ENCODE data around the gene PRLR. TPM values are rescaled to one million over a fixed set of nuclear protein-coding genes. Genes with fewer than 3 reads are reported as not detected.

PRLR gene
- total RNA-seq, 1 donor from 2014 or later, result 0.21 TPM

DNA sequence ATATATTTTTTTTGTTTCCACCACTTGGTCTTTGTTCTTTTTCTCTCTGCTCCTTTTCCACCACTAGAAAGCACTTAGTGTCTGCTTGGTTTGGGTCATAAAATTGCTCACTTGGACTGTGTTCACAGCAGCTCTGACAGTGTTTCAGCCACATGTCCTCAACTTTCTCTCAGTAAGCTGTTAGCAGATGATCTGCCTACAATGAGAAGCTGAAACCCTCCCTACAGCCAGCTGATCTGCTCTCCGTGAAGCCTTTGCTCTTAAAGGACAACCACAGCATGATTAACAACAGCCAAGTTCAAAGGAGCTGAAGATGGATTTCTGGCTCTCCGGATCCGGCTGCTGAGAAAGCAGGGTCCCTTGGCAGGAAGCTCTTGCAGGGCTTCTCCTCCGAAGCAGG, 31.6 kb downstream of the PRLR start:
- peaks cover 4% of the 10 kb centered on the region for H3K27me3 Mint-ChIP-seq (ENCODE audit: unreplicated experiment)
- TF ChIP-seq, protein P1, sequence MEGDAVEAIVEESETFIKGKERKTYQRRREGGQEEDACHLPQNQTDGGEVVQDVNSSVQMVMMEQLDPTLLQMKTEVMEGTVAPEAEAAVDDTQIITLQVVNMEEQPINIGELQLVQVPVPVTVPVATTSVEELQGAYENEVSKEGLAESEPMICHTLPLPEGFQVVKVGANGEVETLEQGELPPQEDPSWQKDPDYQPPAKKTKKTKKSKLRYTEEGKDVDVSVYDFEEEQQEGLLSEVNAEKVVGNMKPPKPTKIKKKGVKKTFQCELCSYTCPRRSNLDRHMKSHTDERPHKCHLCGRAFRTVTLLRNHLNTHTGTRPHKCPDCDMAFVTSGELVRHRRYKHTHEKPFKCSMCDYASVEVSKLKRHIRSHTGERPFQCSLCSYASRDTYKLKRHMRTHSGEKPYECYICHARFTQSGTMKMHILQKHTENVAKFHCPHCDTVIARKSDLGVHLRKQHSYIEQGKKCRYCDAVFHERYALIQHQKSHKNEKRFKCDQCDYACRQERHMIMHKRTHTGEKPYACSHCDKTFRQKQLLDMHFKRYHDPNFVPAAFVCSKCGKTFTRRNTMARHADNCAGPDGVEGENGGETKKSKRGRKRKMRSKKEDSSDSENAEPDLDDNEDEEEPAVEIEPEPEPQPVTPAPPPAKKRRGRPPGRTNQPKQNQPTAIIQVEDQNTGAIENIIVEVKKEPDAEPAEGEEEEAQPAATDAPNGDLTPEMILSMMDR (IDR thresholded peaks at IDR 0.05; ENCODE audit: unreplicated experiment), result no peak
- H3K27ac Mint-ChIP-seq (ENCODE audit: unreplicated experiment), result no peak overlapping the region
- peak; percentile 12 for DNase-seq (ENCODE audit: low spot score)
- H3K4me1 Mint-ChIP-seq (ENCODE audit: unreplicated experiment), result peaks cover 14% of the 10 kb centered on the region
- H3K9me3 Mint-ChIP-seq (ENCODE audit: unreplicated experiment), result no peaks in the 10 kb centered on the region
- no peaks in the 10 kb centered on the region for H3K36me3 Mint-ChIP-seq (ENCODE audit: low read depth, unreplicated experiment)
- no peak overlapping the region for H3K4me3 Mint-ChIP-seq (ENCODE audit: unreplicated experiment)

DNA sequence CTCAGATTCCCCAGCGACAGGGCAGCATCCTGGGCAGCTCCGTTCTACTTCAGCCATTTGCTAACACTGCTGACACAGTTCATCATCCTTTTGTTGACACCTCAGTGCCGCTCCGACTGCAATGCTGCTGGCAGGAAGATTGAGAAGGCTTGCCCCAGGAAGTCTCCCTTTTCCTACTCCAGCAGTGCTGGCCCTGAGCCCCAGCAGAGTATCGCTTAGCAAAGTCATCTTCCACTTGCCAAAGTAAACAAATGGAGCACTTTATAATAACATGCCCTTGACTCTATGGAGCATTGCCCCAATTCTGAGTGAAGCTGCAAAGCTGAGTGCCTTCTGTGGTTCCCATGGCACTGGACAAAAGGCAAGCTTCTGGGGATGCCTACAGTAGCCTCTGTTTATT, 32.2 kb downstream of the PRLR start:
- TF ChIP-seq, protein P1 (IDR thresholded peaks at IDR 0.05; ENCODE audit: unreplicated experiment), result no peak
- no peak for DNase-seq (ENCODE audit: low spot score)
- H3K4me3 Mint-ChIP-seq (ENCODE audit: unreplicated experiment), result no peak overlapping the region

DNA sequence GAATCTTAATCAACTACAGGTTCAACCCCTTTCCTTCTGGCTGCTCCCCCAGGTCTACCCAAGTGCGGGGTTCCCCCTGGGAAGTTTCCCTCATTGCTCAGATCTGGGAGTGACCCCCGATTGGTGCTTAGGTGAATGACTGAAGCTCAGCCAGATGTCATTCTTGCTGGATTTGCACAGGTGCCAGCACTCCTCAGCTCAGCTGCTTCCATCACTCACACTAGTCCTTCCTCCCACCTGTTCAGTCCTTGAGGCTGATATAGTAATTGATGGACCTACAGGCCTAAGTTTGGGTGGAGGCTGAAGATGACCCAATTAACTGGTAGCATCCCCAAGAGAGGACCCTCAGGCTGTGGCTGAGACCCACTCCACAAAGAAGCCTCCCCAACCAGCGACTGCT, 32.9 kb downstream of the PRLR start:
- TF ChIP-seq, protein P1 (IDR thresholded peaks at IDR 0.05; ENCODE audit: unreplicated experiment), result no peak
- H3K27me3 Mint-ChIP-seq (ENCODE audit: unreplicated experiment), result peaks cover 4% of the 10 kb centered on the region
- DNase-seq (ENCODE audit: low spot score), result no peak
- no peak overlapping the region for H3K4me3 Mint-ChIP-seq (ENCODE audit: unreplicated experiment)
- peaks cover 14% of the 10 kb centered on the region for H3K4me1 Mint-ChIP-seq (ENCODE audit: unreplicated experiment)
- no peak overlapping the region for H3K27ac Mint-ChIP-seq (ENCODE audit: unreplicated experiment)
- H3K9me3 Mint-ChIP-seq (ENCODE audit: unreplicated experiment), result no peaks in the 10 kb centered on the region
- no peaks in the 10 kb centered on the region for H3K36me3 Mint-ChIP-seq (ENCODE audit: low read depth, unreplicated experiment)

More for the DNA sequence above, 32.2 kb downstream of the PRLR start:
- H3K36me3 Mint-ChIP-seq (ENCODE audit: low read depth, unreplicated experiment), result no peaks in the 10 kb centered on the region
- peaks cover 4% of the 10 kb centered on the region for H3K27me3 Mint-ChIP-seq (ENCODE audit: unreplicated experiment)
- no peak overlapping the region for H3K27ac Mint-ChIP-seq (ENCODE audit: unreplicated experiment)
- H3K9me3 Mint-ChIP-seq (ENCODE audit: unreplicated experiment), result no peaks in the 10 kb centered on the region
- peaks cover 14% of the 10 kb centered on the region for H3K4me1 Mint-ChIP-seq (ENCODE audit: unreplicated experiment)

DNA sequence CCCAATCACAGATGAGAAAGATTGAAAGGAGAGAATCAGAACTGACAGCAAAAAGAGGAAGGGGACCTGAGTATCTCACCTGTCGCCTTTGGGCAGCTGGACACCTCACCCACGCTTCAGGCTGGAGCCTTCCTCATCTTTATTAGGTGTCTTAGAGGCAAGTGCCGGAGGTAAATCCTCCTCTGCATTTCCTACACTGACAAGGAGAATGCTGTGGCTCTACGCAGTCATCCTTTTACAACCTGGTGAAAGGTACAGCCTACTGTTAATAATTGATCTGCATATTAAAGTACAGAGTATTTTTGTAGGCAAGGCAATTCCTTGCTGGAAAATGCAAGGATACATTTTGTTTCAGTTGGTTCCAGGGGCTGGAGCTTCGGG, 34.8 kb downstream of the PRLR start:
- Mint-ChIP-seq H3K9me3 (ENCODE audit: unreplicated experiment) (no peaks in the 10 kb centered on the region), H3K36me3 (ENCODE audit: low read depth, unreplicated experiment) (no peaks in the 10 kb centered on the region), H3K4me3 (ENCODE audit: unreplicated experiment) (no peak overlapping the region), H3K4me1 (ENCODE audit: unreplicated experiment) (peaks cover 14% of the 10 kb centered on the region), H3K27ac (ENCODE audit: unreplicated experiment) (no peak overlapping the region), H3K27me3 (ENCODE audit: unreplicated experiment) (peaks cover 4% of the 10 kb centered on the region)
- TF ChIP-seq, protein P1 (IDR thresholded peaks at IDR 0.05; ENCODE audit: unreplicated experiment), result no peak
- DNase-seq (ENCODE audit: low spot score), result no peak

DNA sequence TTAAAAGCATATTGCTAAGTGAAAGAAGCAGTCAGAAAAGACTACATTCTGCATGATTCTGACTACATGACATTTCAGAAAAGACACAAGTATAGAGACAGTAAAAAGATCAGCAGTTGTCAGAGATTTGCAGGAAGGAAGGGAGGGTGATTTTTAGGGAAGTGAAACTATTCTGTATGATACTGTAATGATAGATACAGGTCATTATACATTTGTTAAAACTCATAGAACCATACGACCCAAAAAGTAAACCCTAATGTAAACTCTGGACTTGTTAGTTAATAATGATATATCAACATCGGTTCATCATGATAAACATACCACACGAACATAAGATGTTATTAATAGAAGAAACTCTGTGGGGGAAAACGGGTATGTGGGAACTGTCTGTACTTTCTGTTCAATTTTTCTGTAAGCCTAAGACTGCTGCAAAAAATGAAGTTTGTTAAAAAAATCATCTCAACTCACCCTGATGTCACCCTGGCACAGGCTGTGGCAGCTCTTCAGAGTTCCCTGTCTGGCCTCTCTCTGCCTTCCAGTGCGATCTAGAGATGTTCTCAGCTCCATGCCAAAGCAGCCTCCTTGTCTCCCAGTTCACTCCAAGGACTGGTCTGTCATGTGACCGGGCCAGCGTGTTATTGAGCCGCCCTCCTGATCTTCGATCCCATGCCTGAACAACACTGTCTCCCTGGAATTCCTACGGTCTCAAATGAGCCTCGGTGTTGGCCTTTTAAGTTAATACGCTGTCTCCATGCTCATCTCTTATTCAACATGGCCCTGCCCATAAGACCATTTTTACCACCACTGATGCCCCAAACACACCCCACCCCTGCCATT, 35.4 kb downstream of the PRLR start:
- no peaks in the 10 kb centered on the region for H3K36me3 Mint-ChIP-seq (ENCODE audit: low read depth, unreplicated experiment)
- no peak overlapping the region for H3K4me3 Mint-ChIP-seq (ENCODE audit: unreplicated experiment)
- H3K27me3 Mint-ChIP-seq (ENCODE audit: unreplicated experiment), result peaks cover 4% of the 10 kb centered on the region
- peaks cover 14% of the 10 kb centered on the region for H3K4me1 Mint-ChIP-seq (ENCODE audit: unreplicated experiment)
- TF ChIP-seq, protein P1 (IDR thresholded peaks at IDR 0.05; ENCODE audit: unreplicated experiment), result no peak
- H3K27ac Mint-ChIP-seq (ENCODE audit: unreplicated experiment), result no peak overlapping the region
- no peak for DNase-seq (ENCODE audit: low spot score)
- no peaks in the 10 kb centered on the region for H3K9me3 Mint-ChIP-seq (ENCODE audit: unreplicated experiment)
